ENCODE measurements around the gene BACH1. TPM values are rescaled to one million over a fixed set of nuclear protein-coding genes. Genes with fewer than 3 reads are reported as not detected.
A peak's percentile ranks its signal among the peaks of the same experiment; 100 is the strongest.

Gene BACH1
- total and polyA plus RNA-seq, 11 donors = 5.3 to 83.4 (median 36.7) TPM

GRCh38 chr21:29335720-29336119, 37.0 kb downstream of the BACH1 start:
- Histone ChIP-seq H3K27ac (no peak overlapping the region), H3K36me3 (peaks cover 0 to 54% (median 22%) of the 10 kb centered on the region in 9 donors), H3K4me1 (peaks cover 0 to 63% (median 14%) of the 10 kb centered on the region in 12 donors), H3K4me3 (no peak overlapping the region), H3K9me3 (no peaks in the 10 kb centered on the region), H3K27me3 (no peaks in the 10 kb centered on the region)
- DNase-seq (no peak), ATAC-seq (no peak)
- intact Hi-C loops (cut with DNase I) = loop anchor here in 2 of 10 donors (5.0 kb wide), 1 partner anchor 33 kb away; no protein-coding TSS in a partner anchor
- 86 to 89% (median 88%) methylated on average over 3 of the region's 3 CpGs for WGBS, 4 donors
- TF ChIP-seq CTCF (IDR thresholded peaks at IDR 0.05) (no peak), POLR2A (IDR thresholded peaks at IDR 0.05) (no peak)

GRCh38 chr21:29338256-29338655, 39.5 kb downstream of the BACH1 start:
- TF ChIP-seq POLR2A (IDR thresholded peaks at IDR 0.05) (no peak), CTCF (IDR thresholded peaks at IDR 0.05) (no peak)
- WGBS, 4 donors = 98 to 99% (median 99%) methylated on average over 4 of the region's 4 CpGs
- no peak for DNase-seq
- Histone ChIP-seq H3K27me3 (no peaks in the 10 kb centered on the region), H3K4me3 (no peak overlapping the region), H3K4me1 (peaks cover 4 to 63% (median 26%) of the 10 kb centered on the region in 12 donors), H3K9me3 (no peaks in the 10 kb centered on the region), H3K27ac (no peak overlapping the region), H3K36me3 (peaks cover 0 to 49% (median 7%) of the 10 kb centered on the region in 9 donors)
- no peak for ATAC-seq
- intact Hi-C loops (cut with DNase I) = loop anchor here in 2 of 10 donors (5.0 kb wide), 1 partner anchor 36 kb away; no protein-coding TSS in a partner anchor

- no peak for DNase-seq
- ATAC-seq = no peak
- H3K27me3 ChIP-seq = no peaks in the 10 kb centered on the region
- H3K36me3 ChIP-seq = peaks cover 0 to 50% (median 0%) of the 10 kb centered on the region in 9 donors
- intact Hi-C loops (cut with DNase I) = loop anchor here in 3 of 10 donors (5.0 to 10.0 kb wide), 2 partner anchors 38 to 175 kb away; no protein-coding TSS in a partner anchor
- H3K27ac ChIP-seq = no peak overlapping the region
- no peaks in the 10 kb centered on the region for H3K9me3 ChIP-seq
- TF ChIP-seq CTCF (IDR thresholded peaks at IDR 0.05) = no peak
- TF ChIP-seq POLR2A (IDR thresholded peaks at IDR 0.05) = no peak
- peaks cover 2 to 61% (median 29%) of the 10 kb centered on the region in 12 donors for H3K4me1 ChIP-seq
- no peak overlapping the region for H3K4me3 ChIP-seq
Observed at GRCh38 chr21:29340228-29340627, 41.5 kb downstream of the BACH1 start.

- DNase-seq (peak; percentile 51 to 80 (median 76)), ATAC-seq (peak; percentile 74 to 96 (median 90))
- 31 to 48% (median 36%) methylated on average over 9 of the region's 9 CpGs for WGBS, 4 donors
- H3K27me3 ChIP-seq = no peaks in the 10 kb centered on the region
- no peaks in the 10 kb centered on the region for H3K9me3 ChIP-seq
- peaks cover 0 to 50% (median 0%) of the 10 kb centered on the region in 9 donors for H3K36me3 ChIP-seq
- H3K4me3 ChIP-seq = peak overlapping the region in 5 of 12 donors; percentile 6 to 36 (median 16)
- H3K4me1 ChIP-seq = peaks cover 2 to 72% (median 29%) of the 10 kb centered on the region in 12 donors
- intact Hi-C loops (cut with DNase I) = loop anchor here in 3 of 10 donors (2.0 to 10.0 kb wide), 3 partner anchors 40 to 178 kb away; no protein-coding TSS in a partner anchor
- peak overlapping the region in 11 of 12 donors; percentile 6 to 70 (median 48) for H3K27ac ChIP-seq
- no peak for TF ChIP-seq CTCF (IDR thresholded peaks at IDR 0.05)
- no peak for TF ChIP-seq POLR2A (IDR thresholded peaks at IDR 0.05)
Observed at GRCh38 chr21:29342363-29342957, 43.7 kb downstream of the BACH1 start.
